NCI-H2107 (cell line): ENCODE data around the gene CHST12.
"Not testable (repeated sequence)": the region's sequence is repeated elsewhere in the genome, so short reads cannot be mapped to it uniquely, and the experiment has no call there.

Source experiments
- DNase-seq: peaks from one replicate; lab custom pipeline; 2025; lab: John Stamatoyannopoulos, UW

The CHST12 gene

GRCh38 chr7:2403014-2403717 is at the start of gene CHST12:
Gene CHST12 (plus strand): TSS chr7:2403611. CDS start chr7:2432640, 29,029 bp downstream.
- peak; percentile 97 for DNase-seq

DNA sequence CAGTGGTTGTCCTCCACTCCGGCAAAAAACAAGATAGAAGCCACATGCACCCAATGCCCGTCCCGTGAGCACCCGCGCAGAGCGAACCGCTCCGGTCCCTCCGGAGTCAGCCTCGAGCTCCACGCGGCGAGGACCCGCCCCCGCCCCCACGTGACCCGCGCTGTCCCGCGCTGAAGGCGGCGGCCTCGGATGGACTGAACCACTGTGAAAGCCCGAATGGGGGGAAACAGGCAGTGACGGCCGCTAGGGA is 49.5 kb upstream of the CHST12 start:
- DNase-seq, result peak; percentile 88

- peak; percentile 94 for DNase-seq
Measured at GRCh38 chr7:2354186-2354938, 49.0 kb upstream of the CHST12 start, which contains the start of gene EIF3B. Gene EIF3B (plus strand): TSS chr7:2354827. CDS start chr7:2354922, 95 bp downstream.

DNA sequence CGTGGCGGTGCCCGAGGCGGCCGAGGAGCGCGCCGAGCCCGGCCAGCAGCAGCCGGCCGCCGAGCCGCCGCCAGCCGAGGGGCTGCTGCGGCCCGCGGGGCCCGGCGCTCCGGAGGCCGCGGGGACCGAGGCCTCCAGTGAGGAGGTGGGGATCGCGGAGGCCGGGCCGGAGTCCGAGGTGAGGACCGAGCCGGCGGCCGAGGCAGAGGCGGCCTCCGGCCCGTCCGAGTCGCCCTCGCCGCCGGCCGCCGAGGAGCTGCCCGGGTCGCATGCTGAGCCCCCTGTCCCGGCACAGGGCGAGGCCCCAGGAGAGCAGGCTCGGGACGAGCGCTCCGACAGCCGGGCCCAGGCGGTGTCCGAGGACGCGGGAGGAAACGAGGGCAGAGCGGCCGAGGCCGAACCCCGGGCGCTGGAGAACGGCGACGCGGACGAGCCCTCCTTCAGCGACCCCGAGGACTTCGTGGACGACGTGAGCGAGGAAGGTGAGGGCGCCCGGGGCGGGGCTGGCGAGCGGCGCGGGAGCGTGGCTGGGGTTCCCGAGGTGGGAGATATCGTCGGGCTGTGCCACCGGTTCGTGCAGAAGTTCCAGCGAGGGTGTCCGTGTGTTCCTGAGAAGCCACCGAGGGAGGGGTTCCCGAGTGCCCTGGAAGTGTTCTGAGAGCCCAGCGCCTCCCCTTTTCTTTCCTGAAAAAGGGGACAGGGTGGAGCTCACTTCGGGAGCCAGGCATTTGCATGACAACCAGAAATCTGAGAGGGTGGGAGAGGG is 48.3 kb upstream of the CHST12 start:
- DNase-seq, result no peak

DNA sequence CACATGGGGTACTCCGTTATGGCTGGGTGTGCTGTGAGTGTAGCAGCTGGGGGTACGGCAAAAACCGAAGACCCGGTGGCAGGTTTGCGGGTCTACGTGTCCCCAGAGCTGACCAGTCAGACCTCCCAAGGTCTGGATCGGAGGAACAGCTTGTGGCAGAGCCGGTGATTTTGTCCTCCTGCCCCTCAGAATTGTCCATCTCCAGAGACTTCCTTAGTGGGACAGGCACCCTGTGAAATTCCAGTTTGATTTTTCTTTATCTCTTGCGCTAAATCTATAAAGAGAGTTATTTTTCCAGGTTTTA is 47.8 kb upstream of the CHST12 start:
- no peak for DNase-seq

- DNase-seq, result no peak
Measured at GRCh38 chr7:2357165-2357564, 46.2 kb upstream of the CHST12 start.

- no peak for DNase-seq
Measured at GRCh38 chr7:2357571-2357970, 45.8 kb upstream of the CHST12 start.

GRCh38 chr7:2358968-2359527 is 44.4 kb upstream of the CHST12 start:
- DNase-seq, result no peak

- DNase-seq, result no peak
Measured at GRCh38 chr7:2359610-2360009, 43.8 kb upstream of the CHST12 start.

- DNase-seq, result no peak
Measured at GRCh38 chr7:2360796-2361195, 42.6 kb upstream of the CHST12 start.

DNA sequence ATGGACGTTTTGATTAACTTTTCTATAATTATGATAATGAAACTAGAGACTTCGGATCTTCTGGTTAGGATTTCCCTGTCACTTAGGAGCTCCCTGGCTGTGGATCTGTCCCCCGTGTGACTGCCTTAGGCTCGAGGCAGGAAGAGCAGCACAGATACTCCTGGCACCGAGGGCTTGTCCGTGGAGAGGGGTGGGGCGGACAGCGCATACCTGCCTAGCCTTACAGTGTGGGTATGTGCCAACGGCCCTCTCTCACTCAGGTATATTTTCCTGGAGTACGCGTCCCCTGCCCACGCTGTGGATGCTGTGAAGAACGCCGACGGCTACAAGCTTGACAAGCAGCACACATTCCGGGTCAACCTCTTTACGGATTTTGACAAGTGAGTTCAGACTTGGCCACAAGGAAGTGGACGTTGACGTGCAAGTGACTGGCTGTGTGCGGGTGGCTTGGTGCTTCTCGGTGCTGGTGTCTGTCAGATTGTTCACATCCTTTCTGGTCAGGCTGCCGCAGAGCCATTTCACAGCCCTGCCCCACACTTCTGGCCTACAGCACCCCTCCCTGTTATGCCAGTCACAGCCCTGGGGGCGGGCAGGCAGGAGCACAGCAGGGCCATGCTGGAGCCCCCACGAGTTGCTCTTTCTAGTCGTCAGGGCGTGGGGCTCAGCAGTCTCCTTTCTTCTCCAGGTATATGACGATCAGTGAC is 40.9 kb upstream of the CHST12 start:
- DNase-seq, result no peak

- no peak for DNase-seq
Measured at GRCh38 chr7:2369139-2369538, 34.3 kb upstream of the CHST12 start.

- DNase-seq, result no peak
Measured at GRCh38 chr7:2371329-2371728, 32.1 kb upstream of the CHST12 start.

DNA sequence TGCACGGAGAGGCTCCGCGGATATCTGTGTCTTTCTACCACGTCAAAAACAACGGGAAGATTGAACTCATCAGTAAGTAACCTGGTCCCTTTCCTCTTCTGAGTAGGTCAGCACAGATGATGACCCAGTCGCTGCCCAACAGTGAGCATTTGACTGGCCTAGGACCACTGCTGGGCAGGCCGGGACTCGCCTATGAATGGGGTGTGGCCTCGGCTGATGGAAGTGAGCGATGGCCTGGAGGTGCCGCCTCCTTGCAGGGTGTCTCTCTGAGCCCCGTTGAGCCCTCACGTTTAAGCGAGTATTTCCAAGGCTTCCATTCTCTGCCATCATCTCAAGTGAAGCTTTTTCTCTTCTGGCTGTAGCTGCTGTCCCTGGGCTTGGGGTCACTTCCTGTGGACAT is 30.7 kb upstream of the CHST12 start:
- DNase-seq, result no peak

- DNase-seq, result no peak
Measured at GRCh38 chr7:2373124-2373556, 30.3 kb upstream of the CHST12 start.

DNA sequence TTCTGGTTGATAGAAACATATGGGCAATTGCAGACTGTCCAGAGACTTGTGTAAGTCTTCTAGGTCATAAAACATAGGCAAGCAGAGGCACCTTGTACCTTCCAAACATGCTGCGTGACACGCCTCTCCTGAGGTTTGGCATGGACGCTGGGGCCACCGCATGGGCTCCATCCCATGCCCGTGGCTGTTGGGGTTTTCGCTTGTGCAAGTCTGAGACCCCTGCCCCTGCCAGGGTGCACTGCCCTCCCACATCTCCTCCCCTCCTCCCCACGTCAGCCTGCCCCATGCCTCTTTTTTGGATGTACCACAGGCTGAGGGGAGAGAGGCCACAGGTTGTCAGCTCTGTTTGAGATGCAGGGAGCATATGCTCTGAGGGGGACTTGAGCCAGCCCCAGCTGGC is 29.8 kb upstream of the CHST12 start:
- no peak for DNase-seq

GRCh38 chr7:2374401-2374800 is 29.0 kb upstream of the CHST12 start:
- no peak for DNase-seq

- DNase-seq, result no peak
Measured at GRCh38 chr7:2374830-2375728, 28.3 kb upstream of the CHST12 start.

- DNase-seq, result no peak
Measured at GRCh38 chr7:2376351-2377154, 26.9 kb upstream of the CHST12 start.

GRCh38 chr7:2377492-2377891 is 25.9 kb upstream of the CHST12 start:
- not testable (repeated sequence) for DNase-seq
